GM10248 (cell line): ENCODE measurements around the gene HTR2B.

Experiments used
- CTCF ChIA-PET: fragments of 300-600 bp; sonication (Branson Sonifier 250); formaldehyde crosslinking; extraction: SDS; loops from one replicate; lab custom pipeline; 2021; ENCODE audit warnings: antibody characterized with exemption; lab: Yijun Ruan, JAX
- POLR2A ChIA-PET: fragments of 350-650 bp; sonication (Branson Sonifier 250); formaldehyde crosslinking; extraction: SDS; loops from one replicate; lab custom pipeline; 2020; ENCODE audit warnings: antibody characterized with exemption; lab: Yijun Ruan, JAX
- DNase-seq: peaks from one replicate; pipeline ENCODE4 v3.0.0; 2012; ENCODE audit errors: extremely low spot score
- CTCF ChIP-seq: IDR thresholded peaks from 2 replicates; pipeline ENCODE4 v1.5.1; 2012; ENCODE audit warnings: mild to moderate bottlenecking, low read depth; ENCODE audit errors: extremely low read depth, missing control alignments, control extremely low read depth

Gene HTR2B

GRCh38 chr2:231124838-231125568, at the start of gene HTR2B:
HTR2B (minus strand) TSS chr2:231125042; CDS start chr2:231123764, 1,278 bp downstream.
- POLR2A ChIA-PET: no interaction called here
- no peak for DNase-seq
- no peak for TF ChIP-seq CTCF
- CTCF ChIA-PET: interaction anchor here (0.8 to 1.6 kb wide), 4 partner anchors 10 to 280 kb away, joined by 3 to 4 read pairs (median 3); no protein-coding TSS in a partner anchor

GRCh38 chr2:231174211-231174651, 49.4 kb upstream of the HTR2B start:
- no peak for DNase-seq
- ChIA-PET POLR2A (no interaction called here), CTCF (interaction anchor here (0.8 to 2.3 kb wide), 5 partner anchors 26 to 308 kb away, joined by 3 to 7 read pairs (median 3); partner anchors contain the start of gene HTR2B)
- TF ChIP-seq CTCF: no peak

- ChIA-PET POLR2A (interaction anchor here (0.6 kb wide), 1 partner anchor 337 kb away, joined by 7 read pairs; no protein-coding TSS in a partner anchor), CTCF (interaction anchor here (0.7 to 1.0 kb wide), 2 partner anchors 10 to 23 kb away, joined by 3 read pairs; no protein-coding TSS in a partner anchor)
- no peak for TF ChIP-seq CTCF
- DNase-seq: no peak
These were observed 47.2 kb upstream of the HTR2B start for GRCh38 chr2:231172025-231172424.

GRCh38 chr2:231170055-231170454, 45.2 kb upstream of the HTR2B start:
- no peak for DNase-seq
- ChIA-PET POLR2A (no interaction called here), CTCF (interaction anchor here (1.1 to 1.3 kb wide), 3 partner anchors 10 to 111 kb away, joined by 3 read pairs; no protein-coding TSS in a partner anchor)
- no peak for TF ChIP-seq CTCF

GRCh38 chr2:231169488-231169887, 44.6 kb upstream of the HTR2B start:
- ChIA-PET CTCF (interaction anchor here (1.2 to 1.3 kb wide), 2 partner anchors 10 to 66 kb away, joined by 3 read pairs; no protein-coding TSS in a partner anchor), POLR2A (no interaction called here)
- TF ChIP-seq CTCF: no peak
- DNase-seq: no peak

- ChIA-PET CTCF (interaction anchor here (1.3 to 1.9 kb wide), 5 partner anchors 15 to 244 kb away, joined by 3 to 6 read pairs (median 3); no protein-coding TSS in a partner anchor), POLR2A (no interaction called here)
- DNase-seq: no peak
- TF ChIP-seq CTCF: no peak
These were observed 43.8 kb upstream of the HTR2B start for GRCh38 chr2:231168460-231169139.
